Ascending aorta (tissue), 2 donors: ENCODE results near the gene BHLHE23. TPM values are rescaled to one million over a fixed set of nuclear protein-coding genes. Genes with fewer than 3 reads are reported as not detected.

Experiments
- DNase-seq, 2 donors: peaks; one replicate each; pipeline ENCODE4 v3.0.0-alpha.2; 2019; ENCODE audit warnings: low spot score in 2 of 2
- H3K27ac ChIP-seq, 2 donors: fragments of 200-600 bp; sonication (generic); one replicate each; pipeline ENCODE4 v1.5.1; 2016 to 2017; ENCODE audit warnings: mild to moderate bottlenecking in 1 of 2
- H3K27me3 ChIP-seq: fragments of 200-600 bp; sonication (generic); one replicate; pipeline ENCODE4 v1.5.1; 2017
- H3K36me3 ChIP-seq, 2 donors: fragments of 200-600 bp; sonication (generic); one replicate each; pipeline ENCODE4 v1.5.1; 2016
- H3K4me1 ChIP-seq, 2 donors: fragments of 200-600 bp; sonication (generic); one replicate each; pipeline ENCODE4 v1.5.1; 2016 to 2017; ENCODE audit warnings: mild to moderate bottlenecking in 1 of 2
- H3K4me3 ChIP-seq, 2 donors: fragments of 200-600 bp; sonication (generic); one replicate each; pipeline ENCODE4 v1.5.1; 2016 to 2017; ENCODE audit warnings: mild to moderate bottlenecking in 1 of 2
- H3K9me3 ChIP-seq, 2 donors: fragments of 200-600 bp; sonication (generic); one replicate each; pipeline ENCODE4 v1.5.1; 2016
- intact Hi-C: fragments of 100-400 bp; cut with DNase I; formaldehyde crosslinking; loops from one replicate; pipeline ENCODE4 v1.15.1; 2023
- total RNA-seq: library from RNA; depleted of rRNA; stranded (reverse); fragments of >200 nt; gene quantifications from one replicate; pipeline ENCODE4 v1.1.0, GENCODE V29; 2016
- TF ChIP-seq, protein P1 (sequence below), 3 experiments: fragments of 200-600 bp in 2 of 3; fragments of 450-650 bp in 1 of 3; sonication (generic) in 2 of 3; IDR thresholded peaks; one replicate each; pipeline ENCODE4 v1.5.1; 2016 to 2019; ENCODE audit warnings: antibody characterized with exemption in 3 of 3, mild to moderate bottlenecking in 1 of 3, moderate library complexity in 1 of 3

The BHLHE23 gene
- total RNA-seq, 1 donor from 2014 or later = not detected

DNA sequence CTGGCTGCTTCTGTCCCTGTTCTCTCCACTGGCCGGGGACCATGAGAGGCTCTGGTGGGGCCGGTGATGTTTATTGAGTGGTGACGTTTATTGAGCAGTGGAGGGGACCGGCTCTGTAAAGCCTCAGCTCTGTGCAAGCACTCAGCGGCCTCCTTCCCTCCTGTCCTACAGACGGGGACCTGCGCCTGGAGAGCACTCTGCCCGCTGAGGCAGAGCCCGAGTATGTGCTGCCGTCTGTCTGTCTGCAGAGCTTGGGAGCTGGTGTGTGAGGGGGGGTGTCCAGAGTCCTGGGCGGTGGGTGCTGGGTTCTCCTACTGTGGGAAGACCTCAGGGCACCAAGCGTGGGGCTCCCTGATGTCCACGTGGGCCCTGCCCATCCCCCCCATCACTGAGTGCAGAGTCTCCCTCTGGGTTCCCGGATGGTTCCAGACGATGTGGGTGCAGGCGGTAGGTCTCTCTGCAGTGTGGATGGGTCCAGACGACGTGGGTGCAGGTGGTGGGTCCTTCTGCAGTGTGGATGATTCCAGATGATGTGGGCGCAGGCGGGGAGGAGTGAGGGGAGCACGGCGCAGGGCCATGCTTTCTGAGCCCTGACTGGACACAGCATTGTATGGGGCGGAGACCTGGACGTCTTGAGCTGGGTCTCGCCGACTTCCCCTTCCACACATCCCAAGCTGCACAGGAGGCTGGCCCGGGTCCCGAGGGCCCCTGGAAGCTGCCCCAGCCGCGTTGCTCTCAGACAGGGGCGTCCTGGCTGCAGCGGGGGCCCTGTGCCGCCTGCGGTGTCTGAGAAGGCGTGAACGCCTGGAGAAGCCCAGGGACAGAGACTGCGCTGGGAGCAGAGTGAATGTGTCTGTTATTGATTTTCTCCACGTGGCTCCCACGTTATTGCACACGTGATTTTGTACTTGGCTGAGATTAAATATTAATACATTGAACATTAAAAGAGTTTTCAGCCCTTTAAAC, 14.9 kb upstream of the BHLHE23 start:
- intact Hi-C loops = no loop called here
- Histone ChIP-seq H3K9me3 (no peaks in the 10 kb centered on the region), H3K27ac (no peak overlapping the region), H3K36me3 (no peaks in the 10 kb centered on the region), H3K27me3 (no peaks in the 10 kb centered on the region), H3K4me1 (no peaks in the 10 kb centered on the region), H3K4me3 (no peak overlapping the region)
- TF ChIP-seq, protein P1, sequence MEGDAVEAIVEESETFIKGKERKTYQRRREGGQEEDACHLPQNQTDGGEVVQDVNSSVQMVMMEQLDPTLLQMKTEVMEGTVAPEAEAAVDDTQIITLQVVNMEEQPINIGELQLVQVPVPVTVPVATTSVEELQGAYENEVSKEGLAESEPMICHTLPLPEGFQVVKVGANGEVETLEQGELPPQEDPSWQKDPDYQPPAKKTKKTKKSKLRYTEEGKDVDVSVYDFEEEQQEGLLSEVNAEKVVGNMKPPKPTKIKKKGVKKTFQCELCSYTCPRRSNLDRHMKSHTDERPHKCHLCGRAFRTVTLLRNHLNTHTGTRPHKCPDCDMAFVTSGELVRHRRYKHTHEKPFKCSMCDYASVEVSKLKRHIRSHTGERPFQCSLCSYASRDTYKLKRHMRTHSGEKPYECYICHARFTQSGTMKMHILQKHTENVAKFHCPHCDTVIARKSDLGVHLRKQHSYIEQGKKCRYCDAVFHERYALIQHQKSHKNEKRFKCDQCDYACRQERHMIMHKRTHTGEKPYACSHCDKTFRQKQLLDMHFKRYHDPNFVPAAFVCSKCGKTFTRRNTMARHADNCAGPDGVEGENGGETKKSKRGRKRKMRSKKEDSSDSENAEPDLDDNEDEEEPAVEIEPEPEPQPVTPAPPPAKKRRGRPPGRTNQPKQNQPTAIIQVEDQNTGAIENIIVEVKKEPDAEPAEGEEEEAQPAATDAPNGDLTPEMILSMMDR (IDR thresholded peaks at IDR 0.05) = no peak
- no peak for DNase-seq

DNA sequence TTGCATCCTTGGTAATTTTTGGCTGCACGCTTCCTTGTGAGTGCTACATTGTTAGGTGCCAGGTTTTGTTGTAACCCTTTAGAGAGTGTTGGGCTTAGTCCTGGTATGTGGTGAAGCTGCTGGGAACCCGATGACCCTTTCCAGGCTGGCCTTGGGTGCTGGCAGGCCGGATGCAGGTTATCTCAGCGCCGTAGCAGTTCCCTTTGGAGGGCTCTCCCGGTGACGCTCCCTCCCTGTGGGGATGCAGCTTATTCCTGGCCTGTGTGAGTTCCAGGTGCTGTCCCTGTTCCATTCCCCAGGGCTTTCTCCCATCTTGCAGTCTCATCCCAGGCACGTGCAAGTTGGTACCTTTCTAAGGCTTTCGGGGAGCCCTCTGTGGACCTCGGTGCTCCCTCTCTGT, 13.9 kb upstream of the BHLHE23 start:
- Histone ChIP-seq H3K27me3 (no peaks in the 10 kb centered on the region), H3K4me1 (no peaks in the 10 kb centered on the region), H3K36me3 (no peaks in the 10 kb centered on the region), H3K27ac (no peak overlapping the region), H3K4me3 (no peak overlapping the region), H3K9me3 (no peaks in the 10 kb centered on the region)
- DNase-seq = no peak
- intact Hi-C loops = no loop called here
- TF ChIP-seq, protein P1 (IDR thresholded peaks at IDR 0.05) = no peak

DNA sequence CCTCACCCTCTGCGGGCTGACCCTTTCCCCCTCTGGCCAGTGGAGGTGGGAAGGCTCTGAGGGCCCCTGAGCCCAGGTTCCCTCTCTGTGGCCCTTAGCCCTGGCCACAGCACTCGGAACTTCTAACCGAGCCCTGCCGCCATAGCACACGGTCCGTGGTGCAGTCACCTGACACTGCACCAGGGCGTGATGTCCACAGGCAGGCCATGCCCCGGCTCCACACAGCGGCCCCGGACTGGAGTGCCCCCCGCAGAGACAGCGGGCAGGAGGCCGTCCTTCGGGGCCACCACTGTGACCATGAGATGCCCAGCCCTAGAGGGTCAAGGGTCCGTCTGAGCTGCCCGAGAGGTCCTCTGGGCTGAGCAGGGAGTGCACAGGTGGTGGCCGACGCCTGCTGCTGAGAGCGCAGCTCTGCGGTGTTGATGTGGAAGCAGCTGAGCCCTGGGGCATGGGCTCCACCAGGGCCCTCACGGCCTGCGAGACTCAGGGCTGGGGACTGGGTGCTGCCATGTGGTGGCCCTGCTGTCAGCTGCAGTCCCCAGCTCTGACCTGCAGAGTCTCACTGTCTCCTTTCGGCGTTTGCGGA, 11.2 kb upstream of the BHLHE23 start:
- Histone ChIP-seq H3K9me3 (peaks cover under 1 to 4% of the 10 kb centered on the region in 2 donors), H3K36me3 (no peaks in the 10 kb centered on the region), H3K27me3 (no peaks in the 10 kb centered on the region), H3K27ac (no peak overlapping the region), H3K4me3 (no peak overlapping the region), H3K4me1 (no peaks in the 10 kb centered on the region)
- intact Hi-C loops = no loop called here
- TF ChIP-seq, protein P1 (IDR thresholded peaks at IDR 0.05) = no peak
- no peak for DNase-seq

DNA sequence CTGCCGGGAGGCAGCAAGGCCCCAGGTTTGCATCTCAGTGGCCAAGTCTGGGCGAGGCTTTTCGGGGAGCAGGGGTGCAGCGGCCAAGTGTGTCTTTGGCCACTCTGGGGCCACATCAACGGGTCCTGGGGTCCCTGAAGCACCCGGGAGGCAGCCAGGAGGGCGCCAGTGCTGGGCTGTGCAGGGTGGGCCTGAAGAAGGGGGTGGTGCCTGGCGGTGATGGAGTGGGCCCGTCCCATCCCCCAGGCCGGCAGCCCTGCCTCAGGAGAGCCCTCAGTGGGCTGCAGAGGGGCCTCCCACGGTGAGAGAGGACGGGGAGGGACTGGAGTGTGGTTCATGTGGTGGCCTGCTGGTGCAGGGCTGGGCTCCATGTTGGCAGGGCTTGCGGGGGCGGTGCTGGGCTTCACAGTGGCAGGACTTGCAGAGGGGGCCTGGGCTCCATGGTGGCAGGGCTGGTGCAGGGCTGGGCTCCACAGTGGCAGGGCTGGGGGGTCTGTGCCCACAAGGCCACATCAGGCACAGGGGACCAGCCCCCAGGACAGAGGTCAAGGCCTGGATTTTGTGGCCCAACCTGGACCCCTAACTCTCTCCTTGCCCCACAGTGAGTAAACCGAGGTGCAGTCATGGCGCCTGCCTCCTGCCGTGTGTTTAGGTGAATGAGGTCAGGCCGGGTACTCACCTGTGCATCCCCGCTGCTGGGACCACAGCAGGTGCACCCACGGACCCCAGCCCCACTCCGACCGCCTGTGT, 10.5 kb upstream of the BHLHE23 start:
- no peaks in the 10 kb centered on the region for H3K27me3 ChIP-seq

DNA sequence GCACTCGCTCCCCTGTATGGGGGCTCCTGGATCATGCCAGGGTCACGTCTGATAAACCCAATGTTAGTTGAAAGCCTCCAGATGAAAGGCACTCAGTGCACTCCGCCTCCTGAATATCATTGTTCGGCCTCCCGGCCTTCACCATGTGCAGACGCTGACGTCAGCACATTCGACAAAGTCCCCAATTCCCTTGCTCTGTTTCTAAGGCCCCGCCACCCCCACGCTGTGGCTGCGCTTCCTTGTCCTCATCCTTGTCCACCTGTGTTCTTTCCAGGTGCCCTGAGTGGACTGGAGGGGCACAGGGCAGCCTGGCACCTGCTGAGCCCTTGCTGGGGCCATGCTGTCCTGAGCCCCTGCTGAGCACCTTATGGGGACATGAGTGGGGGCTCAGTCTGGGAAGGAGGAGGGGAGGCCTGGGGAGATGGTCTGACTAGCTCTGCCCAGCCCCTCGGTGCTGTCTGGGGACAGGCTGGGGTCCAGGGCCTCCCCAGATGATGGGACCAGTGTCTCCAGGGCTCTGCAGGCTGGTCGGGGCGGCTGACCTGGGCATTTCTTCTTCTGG, 9.8 kb upstream of the BHLHE23 start:
- no peaks in the 10 kb centered on the region for H3K27me3 ChIP-seq
- H3K4me1 ChIP-seq = no peaks in the 10 kb centered on the region
- no peak overlapping the region for H3K27ac ChIP-seq
- TF ChIP-seq, protein P1 (IDR thresholded peaks at IDR 0.05) = no peak
- H3K9me3 ChIP-seq = peaks cover 4 to 6% of the 10 kb centered on the region in 2 donors
- intact Hi-C loops = no loop called here
- no peaks in the 10 kb centered on the region for H3K36me3 ChIP-seq
- DNase-seq = no peak
- H3K4me3 ChIP-seq = no peak overlapping the region

More for the DNA sequence above, 10.5 kb upstream of the BHLHE23 start:
- Histone ChIP-seq H3K27ac (no peak overlapping the region), H3K4me3 (no peak overlapping the region), H3K9me3 (peaks cover 4 to 6% of the 10 kb centered on the region in 2 donors), H3K36me3 (no peaks in the 10 kb centered on the region), H3K4me1 (no peaks in the 10 kb centered on the region)
- TF ChIP-seq, protein P1 (IDR thresholded peaks at IDR 0.05) = no peak
- intact Hi-C loops = no loop called here
- no peak for DNase-seq
